GM12892 (cell line): Measurements from ENCODE around the gene TJP2.
"Not testable (repeated sequence)": the region's sequence is repeated elsewhere in the genome, so short reads cannot be mapped to it uniquely, and the experiment has no call there.

Experiments used
- DNase-seq: peaks from one replicate; pipeline ENCODE4 v3.0.0; 2011; ENCODE audit not compliant: insufficient read length
- FAIRE-seq: peaks from 2 replicates; lab custom pipeline; 2011; peaks lifted over from hg19 to GRCh38; lab: Jason Lieb, UNC
- POLR2A ChIP-seq: IDR thresholded peaks from 2 replicates; pipeline ENCODE4 v1.6.1; 2011; ENCODE audit warnings: low read depth, low read length, control low read depth
- POLR2AphosphoS5 ChIP-seq: IDR thresholded peaks from 2 replicates; pipeline ENCODE4 v1.6.1; 2011; ENCODE audit warnings: low read depth, low read length, control low read depth
- TAF1 ChIP-seq: IDR thresholded peaks from 2 replicates; pipeline ENCODE4 v1.6.1; 2011; ENCODE audit warnings: low read depth, mild to moderate bottlenecking, control low read depth, low read length, borderline replicate concordance

The TJP2 gene

GRCh38 chr9:69143291-69143690, 30.8 kb upstream of the TJP2 start:
- TF ChIP-seq POLR2AphosphoS5 (no peak), TAF1 (no peak), POLR2A (no peak)
- DNase-seq (no peak), FAIRE-seq (no peak)

DNA sequence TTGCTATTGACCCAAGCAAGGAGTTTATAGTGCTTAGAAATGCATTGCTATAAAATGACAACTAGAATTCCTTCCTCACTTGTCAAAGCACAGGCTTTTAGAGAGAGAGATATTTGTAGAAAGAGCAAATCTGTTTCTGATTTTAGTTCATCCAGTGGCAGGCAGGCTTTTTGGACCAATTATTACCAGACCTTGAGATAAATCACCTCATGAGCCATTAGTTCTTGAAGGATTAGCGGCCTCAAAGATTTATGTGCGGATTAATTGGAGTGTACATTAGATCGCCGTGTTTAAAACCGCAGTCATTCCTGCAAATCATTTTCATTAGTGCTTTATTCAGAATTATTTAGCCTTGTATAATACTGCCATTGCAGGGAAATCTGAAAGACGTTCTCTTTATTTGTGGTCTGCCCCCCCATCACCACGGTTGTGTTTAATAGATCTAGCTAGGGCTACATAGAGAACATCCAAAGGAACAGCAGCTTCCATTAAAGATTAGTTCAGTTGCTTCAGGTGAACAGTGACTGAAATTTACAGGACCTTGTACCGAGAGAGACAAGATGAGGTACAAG, 28.8 kb upstream of the TJP2 start:
- no peak for TF ChIP-seq POLR2A
- no peak for TF ChIP-seq TAF1
- no peak for TF ChIP-seq POLR2AphosphoS5
- no peak for DNase-seq
- no peak for FAIRE-seq

DNA sequence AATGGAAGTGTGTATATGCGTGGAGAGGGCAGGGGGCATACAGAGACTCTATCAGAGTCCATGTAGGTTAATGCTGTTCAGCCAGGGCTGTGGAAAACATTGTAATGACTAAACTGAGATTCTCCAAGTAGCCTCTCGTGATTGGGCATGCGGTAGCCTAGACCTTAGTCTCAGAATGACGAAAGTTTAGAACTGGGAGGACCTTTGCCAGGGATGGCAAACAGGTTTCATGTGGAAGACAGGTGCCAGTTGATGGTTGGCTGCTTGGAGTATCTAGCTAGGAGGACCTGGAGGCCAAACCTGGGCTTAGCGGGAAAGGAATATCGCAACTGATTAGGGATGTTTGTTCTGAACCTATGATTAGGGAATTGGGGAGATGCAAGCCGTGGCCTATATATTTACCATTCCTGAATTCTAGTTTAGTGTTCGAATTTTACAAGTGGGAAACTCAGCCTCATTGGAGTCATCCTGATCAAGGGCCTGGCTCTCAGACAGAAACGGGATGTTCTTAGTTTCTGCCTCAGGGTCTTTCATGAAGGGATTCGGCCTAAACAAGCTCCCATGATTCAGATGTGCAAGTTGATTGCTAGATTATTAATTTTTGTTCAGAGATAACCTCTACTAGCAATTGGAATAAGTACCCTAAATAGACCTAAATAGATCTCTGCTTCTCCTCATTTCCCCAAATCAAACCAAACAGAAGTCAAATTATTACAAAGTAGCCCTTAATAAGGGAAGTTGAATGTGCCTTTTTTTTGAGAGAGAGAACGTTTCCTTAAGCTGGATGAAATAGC, 26.8 kb upstream of the TJP2 start:
- TF ChIP-seq POLR2AphosphoS5 (no peak), TAF1 (no peak), POLR2A (no peak)
- no peak for DNase-seq
- FAIRE-seq, result no peak

GRCh38 chr9:69149321-69149807, 24.7 kb upstream of the TJP2 start:
- FAIRE-seq (no peak), DNase-seq (no peak)
- no peak for TF ChIP-seq POLR2A
- no peak for TF ChIP-seq POLR2AphosphoS5
- no peak for TF ChIP-seq TAF1

GRCh38 chr9:69151506-69151905, 22.6 kb upstream of the TJP2 start:
- DNase-seq (no peak), FAIRE-seq (no peak)
- TF ChIP-seq POLR2A (no peak), TAF1 (no peak), POLR2AphosphoS5 (no peak)

GRCh38 chr9:69153707-69154521, 20.2 kb upstream of the TJP2 start:
- DNase-seq (no peak), FAIRE-seq (peak; percentile 17)

DNA sequence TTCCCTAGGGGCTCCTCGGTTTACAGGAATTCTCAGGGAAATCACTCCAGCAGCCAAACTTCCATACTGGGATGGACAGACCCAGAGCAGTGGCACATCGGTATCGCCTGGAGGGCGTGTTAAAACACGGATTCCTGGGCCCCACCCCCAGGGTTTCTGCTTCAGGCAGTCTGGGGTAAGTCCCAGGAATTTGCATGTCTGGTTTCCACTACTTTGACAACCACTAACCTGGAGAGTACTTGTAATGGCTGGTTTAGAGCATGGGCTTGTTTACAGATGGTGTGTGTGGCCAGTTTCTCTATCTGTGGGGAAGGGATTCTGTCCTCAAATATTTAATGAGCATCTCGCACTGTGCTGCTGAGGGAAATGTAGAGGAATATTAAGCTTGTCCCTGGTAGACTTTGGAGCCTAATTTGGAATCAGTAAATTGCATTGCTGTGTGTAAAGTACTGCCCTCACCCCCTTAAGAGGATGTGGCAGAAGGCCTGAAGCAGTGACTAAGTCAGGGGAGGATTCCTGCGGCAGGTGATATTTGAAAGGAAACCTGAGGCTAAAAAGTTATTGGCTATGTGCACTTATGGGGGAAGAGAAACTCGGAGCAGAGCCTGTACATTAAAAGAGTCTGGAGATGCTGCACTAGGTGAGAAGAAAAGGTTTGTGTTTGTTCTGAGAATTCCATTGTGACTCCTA, 18.6 kb upstream of the TJP2 start:
- FAIRE-seq (no peak), DNase-seq (peak; percentile 34)

More at GRCh38 chr9:69153707-69154521, 20.2 kb upstream of the TJP2 start:
- TF ChIP-seq POLR2AphosphoS5, result no peak
- no peak for TF ChIP-seq TAF1
- no peak for TF ChIP-seq POLR2A

GRCh38 chr9:69157751-69158466, 16.2 kb upstream of the TJP2 start:
- FAIRE-seq (no peak), DNase-seq (no peak)
- TF ChIP-seq POLR2AphosphoS5, result no peak
- TF ChIP-seq POLR2A, result no peak
- no peak for TF ChIP-seq TAF1

More for the DNA sequence above, 18.6 kb upstream of the TJP2 start:
- no peak for TF ChIP-seq POLR2AphosphoS5
- TF ChIP-seq POLR2A, result no peak
- no peak for TF ChIP-seq TAF1

DNA sequence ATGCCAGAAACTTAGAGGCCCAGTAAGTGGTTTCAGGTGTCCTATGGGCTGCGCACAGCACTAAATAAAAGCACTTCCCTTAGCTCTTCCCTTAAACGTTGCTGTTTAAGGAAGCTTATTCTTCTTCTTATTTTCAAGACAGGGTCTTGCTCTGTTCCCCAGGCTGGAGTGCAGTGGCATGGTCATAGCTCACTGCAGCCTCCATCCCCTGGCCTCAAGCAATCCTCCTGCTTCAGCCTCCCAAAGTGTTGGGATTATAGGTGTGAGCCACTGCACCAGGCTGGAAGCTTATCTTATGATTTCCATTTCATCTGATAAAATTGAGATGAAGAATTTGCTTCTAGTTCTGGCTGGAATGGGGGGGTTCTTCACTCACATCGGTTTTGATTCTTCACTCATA, 15.6 kb upstream of the TJP2 start:
- TF ChIP-seq TAF1 (no peak), POLR2AphosphoS5 (no peak), POLR2A (no peak)
- DNase-seq, result no peak
- FAIRE-seq, result no peak

DNA sequence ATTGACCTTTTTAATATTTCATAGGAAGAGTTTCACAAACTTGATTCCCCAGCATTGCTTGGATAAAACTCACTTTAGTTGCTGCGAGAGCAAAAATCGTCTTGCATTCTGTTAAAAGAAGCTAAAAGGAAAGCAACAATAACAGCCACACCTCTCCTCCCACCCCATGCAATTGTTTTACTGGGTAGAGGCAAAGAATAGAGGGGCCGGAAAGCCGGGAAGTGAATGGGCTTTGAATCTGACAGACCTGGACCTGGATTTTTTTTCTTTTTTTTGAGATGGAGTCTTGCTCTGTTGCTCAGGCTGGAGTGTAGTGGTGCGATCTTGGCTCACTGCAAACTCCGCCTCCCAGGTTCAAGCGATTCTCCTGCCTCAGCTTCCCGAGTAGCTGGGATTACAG, 9.5 kb upstream of the TJP2 start:
- FAIRE-seq, DNase-seq: not testable (repeated sequence)
